GM12801 (cell line): ENCODE measurements around the gene PDGFA.

Source experiments
- TF ChIP-seq, protein P1 (sequence below): IDR thresholded peaks from one replicate; pipeline ENCODE4 v1.5.1; 2011; ENCODE audit warnings: control low read depth; ENCODE audit not compliant: insufficient read length; ENCODE audit errors: extremely low read depth

The PDGFA gene

GRCh38 chr7:476736-477360, 42.8 kb downstream of the PDGFA start:
- TF ChIP-seq, protein P1, sequence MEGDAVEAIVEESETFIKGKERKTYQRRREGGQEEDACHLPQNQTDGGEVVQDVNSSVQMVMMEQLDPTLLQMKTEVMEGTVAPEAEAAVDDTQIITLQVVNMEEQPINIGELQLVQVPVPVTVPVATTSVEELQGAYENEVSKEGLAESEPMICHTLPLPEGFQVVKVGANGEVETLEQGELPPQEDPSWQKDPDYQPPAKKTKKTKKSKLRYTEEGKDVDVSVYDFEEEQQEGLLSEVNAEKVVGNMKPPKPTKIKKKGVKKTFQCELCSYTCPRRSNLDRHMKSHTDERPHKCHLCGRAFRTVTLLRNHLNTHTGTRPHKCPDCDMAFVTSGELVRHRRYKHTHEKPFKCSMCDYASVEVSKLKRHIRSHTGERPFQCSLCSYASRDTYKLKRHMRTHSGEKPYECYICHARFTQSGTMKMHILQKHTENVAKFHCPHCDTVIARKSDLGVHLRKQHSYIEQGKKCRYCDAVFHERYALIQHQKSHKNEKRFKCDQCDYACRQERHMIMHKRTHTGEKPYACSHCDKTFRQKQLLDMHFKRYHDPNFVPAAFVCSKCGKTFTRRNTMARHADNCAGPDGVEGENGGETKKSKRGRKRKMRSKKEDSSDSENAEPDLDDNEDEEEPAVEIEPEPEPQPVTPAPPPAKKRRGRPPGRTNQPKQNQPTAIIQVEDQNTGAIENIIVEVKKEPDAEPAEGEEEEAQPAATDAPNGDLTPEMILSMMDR = no peak

- TF ChIP-seq, protein P1 = no peak
Measured at GRCh38 chr7:475951-476441, 43.6 kb downstream of the PDGFA start.

DNA sequence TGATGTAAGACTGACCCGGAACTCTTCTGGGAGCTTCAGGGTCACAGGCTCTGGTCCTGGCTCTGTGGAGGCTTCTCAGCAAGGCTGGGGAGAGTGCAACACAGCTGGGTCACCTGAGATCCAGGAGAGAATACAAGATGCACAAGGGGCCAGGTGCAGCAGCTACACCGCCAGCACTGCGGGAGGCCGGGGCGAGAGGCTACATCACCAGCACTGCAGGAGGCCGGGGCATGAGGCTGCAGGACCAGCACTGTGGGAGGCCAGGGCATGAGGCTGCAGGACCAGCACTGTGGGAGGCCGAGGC, 44.3 kb downstream of the PDGFA start:
- TF ChIP-seq, protein P1 = no peak

DNA sequence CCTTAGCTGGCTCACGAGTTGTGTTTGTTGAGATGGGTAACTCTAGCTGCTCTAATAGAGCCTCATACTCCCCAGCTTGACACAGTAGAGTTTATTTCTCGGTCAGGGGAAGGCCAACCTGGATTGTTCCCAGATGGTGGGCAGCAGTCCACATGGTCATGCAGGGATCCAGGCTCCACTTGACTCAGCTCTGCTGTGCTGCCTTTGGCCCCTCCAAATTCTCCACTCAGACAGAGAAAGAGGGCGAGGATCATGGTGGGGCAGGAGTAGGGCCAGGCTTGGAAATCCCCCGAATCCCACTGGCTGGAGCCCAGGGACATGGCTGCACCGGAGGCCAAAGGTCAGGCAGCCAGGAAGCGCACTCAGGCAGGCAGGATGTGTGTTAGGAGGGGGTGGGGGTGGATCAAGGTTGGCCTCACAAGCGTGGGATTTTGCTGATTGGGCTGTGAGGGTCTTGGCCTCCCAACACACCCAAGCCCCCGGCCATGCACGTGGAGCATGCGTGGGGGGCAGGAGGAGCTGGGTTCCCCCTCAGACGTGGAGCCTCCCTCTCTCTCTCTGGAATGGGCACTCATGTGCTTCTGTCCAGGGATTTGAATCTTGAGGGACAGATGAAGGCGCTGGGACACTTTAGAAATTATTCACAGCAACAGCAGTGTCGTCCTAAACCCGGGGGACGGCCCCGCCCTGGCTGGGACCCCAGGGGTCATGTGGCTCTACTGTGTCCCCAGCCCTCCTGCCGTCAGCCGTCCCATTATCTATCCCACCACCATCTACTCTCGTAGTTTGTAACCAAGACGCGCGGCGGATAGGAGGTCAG, 44.8 kb downstream of the PDGFA start:
- TF ChIP-seq, protein P1 = no peak

GRCh38 chr7:473870-474604, 45.6 kb downstream of the PDGFA start:
- TF ChIP-seq, protein P1 = no peak

DNA sequence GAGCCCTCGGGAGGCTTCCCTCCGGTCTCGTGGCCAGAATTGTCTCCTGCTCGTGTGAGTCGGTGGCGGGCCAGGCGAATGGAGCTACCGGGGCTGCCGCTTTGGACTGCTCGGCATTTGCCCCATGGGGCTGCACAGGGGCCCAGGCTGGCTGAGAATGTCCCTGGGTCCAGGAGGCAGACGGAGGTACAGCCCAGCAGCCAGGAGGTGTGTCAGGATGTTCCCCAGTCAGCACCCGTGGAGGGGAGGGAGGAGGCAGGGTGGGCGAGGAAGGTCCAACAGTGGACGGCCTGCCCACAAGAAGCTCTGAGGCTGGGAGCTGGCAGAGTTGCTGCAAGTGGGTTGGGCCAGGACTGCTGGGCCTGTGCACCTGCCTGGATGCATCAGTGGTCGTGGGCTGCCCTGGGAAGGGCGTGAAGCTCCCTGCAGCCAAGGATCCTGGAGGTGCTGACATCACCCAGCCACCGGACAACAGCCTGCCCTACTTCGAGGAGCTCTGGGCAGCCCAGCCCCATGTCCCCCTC, 46.4 kb downstream of the PDGFA start:
- TF ChIP-seq, protein P1 = no peak

DNA sequence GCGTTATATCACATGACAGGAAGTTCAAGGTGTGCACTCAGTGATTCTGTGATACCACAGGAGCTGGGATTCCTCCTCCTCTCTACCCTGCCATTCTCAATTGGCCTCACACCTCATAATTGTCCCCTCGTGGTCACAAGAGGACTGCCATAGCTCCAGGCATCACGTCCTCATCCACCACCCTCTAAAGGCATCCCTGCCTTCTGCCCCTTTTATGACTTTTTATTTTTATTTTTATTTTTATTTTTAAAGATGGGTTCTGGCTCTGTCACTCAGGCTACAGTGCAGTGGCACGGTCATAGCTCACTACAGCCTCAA, 47.0 kb downstream of the PDGFA start:
- TF ChIP-seq, protein P1 = no peak
